ENCODE results near the gene FBRS.
"Not testable (repeated sequence)": the region's sequence is repeated elsewhere in the genome, so short reads cannot be mapped to it uniquely, and the experiment has no call there.

The FBRS gene

DNA sequence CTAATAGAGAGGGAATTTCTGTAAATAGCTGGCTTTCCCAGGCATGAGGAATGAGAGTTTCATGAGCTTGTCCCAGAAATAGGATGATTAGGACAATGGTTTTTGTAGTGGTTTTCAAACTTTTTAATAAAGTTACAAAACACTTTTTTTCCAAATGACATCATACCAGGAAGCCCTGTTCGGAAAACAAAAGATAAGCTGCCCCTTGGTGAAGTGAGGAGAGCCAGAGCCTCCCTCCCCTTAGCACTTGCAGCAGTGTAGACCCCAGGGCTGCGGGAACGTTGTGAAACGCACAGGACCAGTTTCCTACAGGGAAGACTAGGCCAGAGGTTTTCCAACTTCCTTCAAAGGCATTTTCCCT lies 7.6 kb downstream of the FBRS start:
- DNase-seq: no peak

DNA sequence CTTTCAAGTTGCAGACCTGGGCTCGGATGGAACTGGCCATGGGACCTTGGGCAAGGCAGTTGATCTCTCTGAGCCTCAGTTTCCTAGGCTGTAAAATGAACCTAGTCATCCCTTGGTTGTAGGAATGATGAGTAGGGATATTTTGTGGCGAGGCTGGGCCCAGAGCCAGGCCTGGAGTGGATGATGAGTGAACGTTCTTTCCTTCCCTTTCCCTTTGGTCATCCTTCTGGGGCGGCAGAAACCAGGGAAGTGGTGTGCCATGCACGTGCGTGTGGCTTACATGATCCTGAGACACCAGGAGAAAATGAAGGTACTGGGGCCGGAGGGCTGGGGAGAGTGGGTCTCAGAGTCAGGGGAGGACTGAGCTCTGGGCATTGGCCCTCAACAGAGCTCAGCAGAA lies 8.4 kb downstream of the FBRS start:
- DNase-seq: no peak

DNA sequence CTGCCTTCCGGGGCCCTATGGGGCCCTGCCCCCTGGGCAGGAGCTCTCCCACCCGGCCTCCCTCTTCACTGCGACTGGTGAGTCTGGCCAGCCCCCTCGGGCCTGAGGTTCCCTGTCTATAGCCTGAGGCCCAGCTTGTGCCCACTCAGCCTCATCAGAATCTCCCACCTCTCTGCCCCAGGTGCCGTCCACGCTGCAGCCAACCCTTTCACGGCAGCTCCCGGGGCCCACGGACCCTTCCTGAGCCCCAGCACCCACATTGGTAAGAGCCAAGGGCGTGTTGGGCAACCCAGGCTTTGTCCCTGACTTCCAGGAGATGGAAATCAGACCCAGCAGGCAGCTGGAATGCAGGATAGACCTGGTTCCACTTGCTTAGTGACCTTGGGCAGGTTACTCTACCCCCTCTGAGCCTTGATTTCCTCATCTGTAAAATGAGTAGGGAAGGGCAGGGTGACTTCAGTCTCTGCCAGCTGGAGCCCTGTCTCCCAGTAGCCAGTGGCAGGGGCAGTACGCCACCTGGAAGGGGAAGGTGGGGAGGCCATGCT lies 9.2 kb downstream of the FBRS start:
- no peak for DNase-seq

- DNase-seq: no peak
Measured at GRCh38 chr16:30668393-30668792, 10.2 kb downstream of the FBRS start.

DNA sequence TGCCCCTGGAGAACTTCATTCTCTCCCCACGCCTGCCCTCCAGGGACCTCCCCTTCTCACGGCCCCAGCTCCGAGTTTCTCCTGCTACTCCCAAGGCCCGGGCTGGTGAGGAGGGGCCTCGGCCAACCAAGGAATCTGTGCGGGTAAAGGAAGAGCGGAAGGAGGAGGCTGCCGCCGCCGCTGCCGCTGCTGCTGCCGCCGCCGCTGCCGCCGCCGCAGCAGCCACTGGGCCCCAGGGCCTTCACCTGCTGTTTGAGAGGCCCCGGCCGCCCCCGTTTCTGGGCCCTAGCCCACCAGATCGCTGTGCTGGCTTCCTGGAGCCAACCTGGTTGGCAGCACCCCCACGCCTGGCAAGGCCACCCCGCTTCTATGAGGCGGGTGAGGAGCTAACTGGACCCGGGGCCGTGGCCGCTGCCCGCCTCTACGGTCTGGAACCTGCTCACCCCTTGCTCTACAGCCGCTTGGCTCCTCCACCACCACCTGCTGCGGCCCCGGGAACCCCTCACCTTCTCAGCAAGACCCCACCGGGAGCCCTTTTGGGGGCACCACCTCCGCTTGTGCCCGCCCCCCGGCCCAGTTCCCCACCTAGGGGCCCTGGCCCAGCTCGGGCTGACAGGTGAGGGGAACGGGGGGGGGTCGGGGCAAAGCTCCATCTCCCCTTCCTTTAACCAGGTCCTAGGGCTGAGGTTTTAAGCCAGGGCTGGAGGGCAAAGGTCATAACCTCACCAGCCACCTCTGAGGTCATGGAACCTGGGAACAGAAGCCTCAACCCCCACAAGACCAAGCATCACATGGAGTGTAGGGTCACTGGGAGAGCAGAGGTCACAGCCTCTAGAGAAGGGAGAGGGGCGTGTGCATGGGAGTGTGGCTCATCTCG lies 11.0 kb downstream of the FBRS start:
- DNase-seq: no peak

GRCh38 chr16:30669903-30670824 lies 11.9 kb downstream of the FBRS start:
- DNase-seq: no peak

- no peak for DNase-seq
Measured at GRCh38 chr16:30675143-30675542, 16.9 kb downstream of the FBRS start.

GRCh38 chr16:30677931-30678585 lies 19.8 kb downstream of the FBRS start:
- DNase-seq: no peak

DNA sequence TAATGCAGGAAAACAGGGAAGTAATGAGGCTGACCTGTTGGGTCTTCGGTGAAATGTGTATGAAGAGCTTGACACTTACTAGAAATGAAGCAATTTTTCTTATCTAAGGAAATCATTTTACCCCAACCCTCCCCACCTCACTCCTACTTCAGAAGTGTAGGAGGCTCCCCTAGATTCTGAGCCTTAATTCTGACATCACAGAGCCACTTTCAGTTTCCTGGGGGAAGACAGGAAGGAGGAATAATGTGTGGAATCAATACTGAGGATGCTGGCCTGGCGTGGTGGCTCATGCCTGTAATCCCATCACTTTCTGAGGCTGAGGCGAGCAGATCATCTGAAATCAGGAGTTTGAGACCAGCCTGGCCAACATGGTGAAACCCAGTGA lies 20.3 kb downstream of the FBRS start:
- DNase-seq: no peak

GRCh38 chr16:30680326-30680725 lies 22.1 kb downstream of the FBRS start:
- no peak for DNase-seq

DNA sequence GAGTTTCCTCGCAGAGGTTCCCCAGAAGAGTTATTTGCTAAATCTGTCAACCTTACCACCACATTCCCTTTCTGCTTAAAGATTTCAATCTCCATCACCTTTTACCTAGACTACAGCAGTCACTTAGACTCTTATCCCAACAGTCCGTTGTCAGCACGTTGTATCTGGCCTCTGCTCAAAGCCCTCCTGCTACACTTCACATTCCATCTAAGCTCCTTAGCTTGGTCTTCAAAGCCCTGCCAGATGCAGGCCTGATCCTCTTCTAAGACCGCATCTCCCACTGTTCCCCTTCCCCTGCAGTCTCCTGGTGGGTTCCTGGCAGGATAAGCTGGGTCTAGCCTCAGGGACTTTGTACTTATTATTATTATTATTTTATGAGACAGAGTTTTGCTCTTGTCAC lies 30.5 kb downstream of the FBRS start:
- DNase-seq: no peak

- no peak for DNase-seq
Measured at GRCh38 chr16:30691907-30692306, 33.7 kb downstream of the FBRS start.

GRCh38 chr16:30692396-30693064 lies 34.3 kb downstream of the FBRS start:
- DNase-seq: no peak

- no peak for DNase-seq
Measured at GRCh38 chr16:30694926-30695693, 36.9 kb downstream of the FBRS start.

DNA sequence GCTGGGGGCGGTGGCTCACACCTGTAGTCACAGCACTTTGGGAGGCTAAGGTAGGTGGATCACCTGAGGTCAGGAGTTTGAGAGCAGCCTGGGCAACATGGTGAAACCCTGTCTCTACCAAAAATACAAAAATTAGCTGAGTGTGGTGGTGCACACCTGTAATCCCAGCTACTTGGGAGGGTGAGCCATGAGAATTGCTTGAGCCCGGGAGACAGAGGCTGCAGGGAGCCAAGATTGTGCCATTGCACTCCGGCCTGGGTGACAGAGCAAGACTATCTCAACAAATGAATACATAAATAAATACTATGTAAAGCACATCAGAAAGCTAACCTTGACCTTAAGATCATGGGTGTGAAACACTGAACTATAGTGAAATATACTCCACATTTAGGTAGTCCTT lies 38.4 kb downstream of the FBRS start:
- DNase-seq: not testable (repeated sequence)

DNA sequence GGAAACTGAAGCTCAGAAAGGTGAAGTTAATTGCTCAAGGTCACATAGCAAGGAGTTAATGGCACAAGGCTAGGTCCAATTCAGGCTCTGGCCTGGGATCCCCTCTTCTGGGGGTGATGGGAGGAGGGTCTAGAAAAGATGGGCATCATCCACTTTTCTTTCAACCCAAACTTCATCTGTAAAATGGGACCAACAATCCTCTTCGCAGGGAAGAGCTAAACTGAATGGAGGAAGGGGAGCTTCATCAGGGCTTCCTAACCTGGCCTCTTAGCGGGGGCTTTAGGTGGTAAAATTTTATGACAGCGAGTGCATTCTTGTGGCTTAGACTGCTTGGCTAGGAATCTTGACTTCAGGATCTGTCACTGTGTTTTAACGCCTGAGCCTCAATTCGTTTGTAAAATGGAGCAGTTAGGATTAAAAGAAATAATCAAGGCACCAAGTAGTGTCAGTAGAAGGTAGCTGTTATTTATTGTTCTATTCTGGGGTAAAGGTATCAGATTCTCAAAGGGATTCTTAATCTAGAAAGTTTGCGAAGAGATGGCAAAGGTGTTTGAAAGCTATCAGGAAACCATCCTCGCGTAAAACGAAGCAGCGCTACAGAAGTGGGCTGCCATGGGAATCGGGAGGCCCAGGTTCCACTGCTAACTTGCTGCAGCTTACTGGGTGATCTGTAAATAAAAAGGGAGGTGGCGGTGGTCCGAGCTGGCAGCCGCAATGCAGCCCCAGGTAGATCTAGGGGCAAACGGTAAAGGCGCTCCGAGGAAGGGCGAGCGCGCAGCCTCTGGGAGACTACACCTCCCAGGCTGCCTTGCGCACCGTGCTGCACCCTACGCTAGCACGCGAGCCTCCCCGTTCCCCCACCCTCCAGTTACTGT lies 39.3 kb downstream of the FBRS start:
- DNase-seq: no peak

GRCh38 chr16:30698139-30698815 lies 40.0 kb downstream of the FBRS start:
- DNase-seq: peak; percentile 99

- peak; percentile 83 for DNase-seq
Measured at GRCh38 chr16:30698816-30699614, 40.8 kb downstream of the FBRS start, which contains the start of gene SRCAP. SRCAP (plus strand) TSS chr16:30699171; CDS start chr16:30700825, 1,654 bp downstream.

- no peak for DNase-seq
Measured at GRCh38 chr16:30699615-30700099, 41.4 kb downstream of the FBRS start.

Data from CD4-positive, alpha-beta T cell treated with Interferon gamma for 1 hour (primary cell).